Neural progenitor cell (in vitro differentiated cells): ENCODE measurements around the gene CPS1. TPM values are rescaled to one million over a fixed set of nuclear protein-coding genes. Genes with fewer than 3 reads are reported as not detected.

ENCODE experiments used
- DNase-seq: peaks from one replicate; pipeline ENCODE4 v3.0.0-alpha.2; 2016; ENCODE audit warnings: low spot score
- H2AFZ ChIP-seq: fragments of 200-600 bp; sonication (generic); replicated peaks from 2 replicates; pipeline ENCODE4 v1.6.1; 2016; ENCODE audit warnings: antibody characterized with exemption
- H3F3A ChIP-seq: fragments of 200-600 bp; sonication (generic); 2 replicates; pipeline ENCODE4 v1.6.1; 2016; ENCODE audit warnings: antibody characterized with exemption, low read depth
- H3K27ac ChIP-seq: fragments of 200-600 bp; sonication (generic); 2 replicates; pipeline ENCODE4 v1.5.1; 2016; ENCODE audit warnings: mild to moderate bottlenecking
- H3K27me3 ChIP-seq: fragments of 200-600 bp; sonication (generic); 2 replicates; pipeline ENCODE4 v1.6.1; 2016; ENCODE audit warnings: mild to moderate bottlenecking, moderate library complexity
- H3K36me3 ChIP-seq: fragments of 200-600 bp; sonication (generic); 2 replicates; pipeline ENCODE4 v1.5.1; 2016
- H3K4me1 ChIP-seq: fragments of 200-600 bp; sonication (generic); 2 replicates; pipeline ENCODE4 v1.6.1; 2016; ENCODE audit warnings: mixed run types
- H3K4me2 ChIP-seq: fragments of 200-600 bp; sonication (generic); 2 replicates; pipeline ENCODE4 v1.6.1; 2016
- H3K4me3 ChIP-seq: fragments of 200-600 bp; sonication (generic); 2 replicates; pipeline ENCODE4 v1.5.1; 2016
- H3K79me2 ChIP-seq: fragments of 200-600 bp; sonication (generic); 2 replicates; pipeline ENCODE4 v1.6.1; 2016; ENCODE audit warnings: low read depth
- H3K9ac ChIP-seq: fragments of 200-600 bp; sonication (generic); 2 replicates; pipeline ENCODE4 v1.6.1; 2016
- H3K9me3 ChIP-seq: fragments of 200-600 bp; sonication (generic); 2 replicates; pipeline ENCODE4 v1.5.1; 2016; ENCODE audit warnings: low read depth
- H4K20me1 ChIP-seq: fragments of 200-600 bp; sonication (generic); 2 replicates; pipeline ENCODE4 v1.6.1; 2016; ENCODE audit warnings: low read depth
- H3K27ac Mint-ChIP-seq: 3 replicates; pipeline ENCODE4 v1.8.0; 2021; ENCODE audit warnings: mixed read lengths
- H3K27me3 Mint-ChIP-seq: 2 replicates; pipeline ENCODE4 v1.8.0; 2022; ENCODE audit warnings: low read depth, mild to moderate bottlenecking, inconsistent platforms, moderate library complexity, mixed read lengths; ENCODE audit not compliant: insufficient read depth
- H3K36me3 Mint-ChIP-seq: 3 replicates; pipeline ENCODE4 v1.8.0; 2021; ENCODE audit warnings: mixed read lengths
- H3K4me1 Mint-ChIP-seq: 3 replicates; pipeline ENCODE4 v1.8.0; 2021; ENCODE audit warnings: mixed read lengths
- H3K4me3 Mint-ChIP-seq: 3 replicates; pipeline ENCODE4 v1.8.0; 2021; ENCODE audit warnings: mild to moderate bottlenecking, moderate library complexity, mixed read lengths
- H3K9me3 Mint-ChIP-seq: 3 replicates; pipeline ENCODE4 v1.8.0; 2020; ENCODE audit warnings: mixed read lengths
- EZH2 ChIP-seq: fragments of 200-600 bp; sonication (generic); IDR thresholded peaks from 2 replicates; pipeline ENCODE4 v1.6.1; 2017; ENCODE audit warnings: antibody characterized with exemption, mild to moderate bottlenecking, moderate library complexity
- EZH2phosphoT487 ChIP-seq: fragments of 200-600 bp; sonication (generic); IDR thresholded peaks from 2 replicates; pipeline ENCODE4 v1.6.1; 2017; ENCODE audit warnings: antibody characterized with exemption
- total RNA-seq: library from RNA; depleted of rRNA; stranded (reverse); fragments of >200 nt; gene quantifications from 2 replicates; pipeline ENCODE4 v1.2.3, GENCODE V29; 2015; ENCODE audit warnings: low replicate concordance
- TF ChIP-seq, protein P1 (sequence below): fragments of 200-600 bp; sonication (generic); IDR thresholded peaks from 2 replicates; pipeline ENCODE4 v1.5.1; 2017; ENCODE audit warnings: antibody characterized with exemption, mild to moderate bottlenecking

CPS1 gene
- total RNA-seq, 1 donor from 2014 or later: 86.8 TPM

DNA sequence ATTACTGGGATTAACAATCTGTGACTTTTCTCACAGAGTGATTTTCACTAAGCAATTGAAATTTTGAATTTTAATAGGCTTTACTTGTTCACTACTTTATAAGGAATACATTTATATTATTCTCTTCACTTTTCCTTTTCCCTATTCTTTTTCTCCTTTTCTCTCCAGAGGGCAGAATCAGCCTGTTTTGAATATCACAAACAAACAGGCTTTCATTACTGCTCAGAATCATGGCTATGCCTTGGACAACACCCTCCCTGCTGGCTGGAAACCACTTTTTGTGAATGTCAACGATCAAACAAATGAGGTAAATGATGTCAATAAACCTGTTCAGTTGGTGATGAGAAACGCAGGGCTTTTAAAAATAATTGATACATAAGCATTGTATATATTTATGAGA is 35.3 kb downstream of the CPS1 start:
- Mint-ChIP-seq H3K4me1 (peaks cover 8% of the 10 kb centered on the region), H3K27me3 (no peaks in the 10 kb centered on the region), H3K4me3 (no peak overlapping the region), H3K36me3 (no peaks in the 10 kb centered on the region), H3K27ac (no peak overlapping the region), H3K9me3 (no peaks in the 10 kb centered on the region)
- Histone ChIP-seq H3K27me3 (no peaks in the 10 kb centered on the region), H3K4me2 (no peak overlapping the region), H3K4me1 (no peaks in the 10 kb centered on the region), H3K27ac (no peak overlapping the region), H3K79me2 (no peaks in the 10 kb centered on the region), H3K36me3 (peaks cover 11% of the 10 kb centered on the region), H2AFZ (no peak overlapping the region), H3K4me3 (no peak overlapping the region), H3K9me3 (no peaks in the 10 kb centered on the region), H3K9ac (no peak overlapping the region), H4K20me1 (no peaks in the 10 kb centered on the region), H3F3A (no peaks in the 10 kb centered on the region)
- TF ChIP-seq, protein P1, sequence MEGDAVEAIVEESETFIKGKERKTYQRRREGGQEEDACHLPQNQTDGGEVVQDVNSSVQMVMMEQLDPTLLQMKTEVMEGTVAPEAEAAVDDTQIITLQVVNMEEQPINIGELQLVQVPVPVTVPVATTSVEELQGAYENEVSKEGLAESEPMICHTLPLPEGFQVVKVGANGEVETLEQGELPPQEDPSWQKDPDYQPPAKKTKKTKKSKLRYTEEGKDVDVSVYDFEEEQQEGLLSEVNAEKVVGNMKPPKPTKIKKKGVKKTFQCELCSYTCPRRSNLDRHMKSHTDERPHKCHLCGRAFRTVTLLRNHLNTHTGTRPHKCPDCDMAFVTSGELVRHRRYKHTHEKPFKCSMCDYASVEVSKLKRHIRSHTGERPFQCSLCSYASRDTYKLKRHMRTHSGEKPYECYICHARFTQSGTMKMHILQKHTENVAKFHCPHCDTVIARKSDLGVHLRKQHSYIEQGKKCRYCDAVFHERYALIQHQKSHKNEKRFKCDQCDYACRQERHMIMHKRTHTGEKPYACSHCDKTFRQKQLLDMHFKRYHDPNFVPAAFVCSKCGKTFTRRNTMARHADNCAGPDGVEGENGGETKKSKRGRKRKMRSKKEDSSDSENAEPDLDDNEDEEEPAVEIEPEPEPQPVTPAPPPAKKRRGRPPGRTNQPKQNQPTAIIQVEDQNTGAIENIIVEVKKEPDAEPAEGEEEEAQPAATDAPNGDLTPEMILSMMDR: no peak
- TF ChIP-seq EZH2phosphoT487 (no peak), EZH2 (no peak)
- no peak for DNase-seq

DNA sequence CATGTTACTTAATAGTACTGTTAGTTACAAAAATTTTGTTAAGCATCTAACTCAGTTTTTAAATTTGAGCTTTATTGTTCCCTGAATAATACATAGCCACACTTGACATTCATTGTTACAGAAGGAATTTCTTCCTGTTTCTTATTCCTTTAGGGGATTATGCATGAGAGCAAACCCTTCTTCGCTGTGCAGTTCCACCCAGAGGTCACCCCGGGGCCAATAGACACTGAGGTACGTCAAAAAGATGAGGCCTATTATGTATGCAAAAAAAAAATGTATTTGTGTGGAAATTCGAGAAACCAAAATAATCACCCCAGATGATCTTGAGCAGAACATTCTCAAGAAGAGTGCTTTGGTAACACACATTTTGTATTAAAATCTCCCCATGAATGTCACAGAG is 36.3 kb downstream of the CPS1 start:
- DNase-seq: no peak
- Mint-ChIP-seq H3K27ac (peak overlapping the region; percentile 89), H3K4me1 (peaks cover 8% of the 10 kb centered on the region), H3K9me3 (no peaks in the 10 kb centered on the region), H3K27me3 (no peaks in the 10 kb centered on the region), H3K4me3 (no peak overlapping the region), H3K36me3 (no peaks in the 10 kb centered on the region)
- Histone ChIP-seq H4K20me1 (no peaks in the 10 kb centered on the region), H3K9ac (no peak overlapping the region), H3K36me3 (peaks cover 11% of the 10 kb centered on the region), H3K4me1 (no peaks in the 10 kb centered on the region), H3K27me3 (no peaks in the 10 kb centered on the region), H3K27ac (no peak overlapping the region), H3K4me3 (no peak overlapping the region), H3F3A (no peaks in the 10 kb centered on the region), H2AFZ (no peak overlapping the region), H3K9me3 (no peaks in the 10 kb centered on the region), H3K4me2 (no peak overlapping the region), H3K79me2 (no peaks in the 10 kb centered on the region)
- TF ChIP-seq EZH2phosphoT487 (no peak), EZH2 (no peak)
- TF ChIP-seq, protein P1: no peak

DNA sequence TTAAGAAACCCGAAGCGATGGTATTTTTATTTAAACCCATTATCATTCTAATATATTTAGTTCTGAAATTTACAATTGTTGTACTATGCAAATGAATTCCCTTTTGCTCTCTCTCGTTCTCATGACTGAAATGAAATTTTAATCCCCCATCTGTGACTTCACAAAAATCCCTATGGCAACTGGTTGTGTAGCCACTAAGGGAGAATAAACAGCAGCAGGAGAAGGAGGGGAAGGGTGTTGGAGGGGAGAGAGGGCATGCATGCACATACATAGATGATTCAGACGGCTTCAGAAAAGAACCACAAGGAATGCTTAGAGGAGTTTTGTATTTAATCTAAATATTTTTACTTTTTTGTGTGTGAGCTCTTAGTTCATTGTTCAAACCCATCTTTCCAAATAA is 36.8 kb downstream of the CPS1 start:
- H3K27ac Mint-ChIP-seq: peak overlapping the region; percentile 87
- no peak overlapping the region for H3K4me2 ChIP-seq
- H4K20me1 ChIP-seq: no peaks in the 10 kb centered on the region
- H3K4me3 ChIP-seq: no peak overlapping the region
- H3K9me3 Mint-ChIP-seq: no peaks in the 10 kb centered on the region
- DNase-seq: no peak
- H3K79me2 ChIP-seq: no peaks in the 10 kb centered on the region
- H3K4me3 Mint-ChIP-seq: no peak overlapping the region
- H3K9ac ChIP-seq: no peak overlapping the region
- peaks cover 8% of the 10 kb centered on the region for H3K4me1 Mint-ChIP-seq
- peaks cover 2% of the 10 kb centered on the region for H3K36me3 Mint-ChIP-seq
- peaks cover 11% of the 10 kb centered on the region for H3K36me3 ChIP-seq
- H3K4me1 ChIP-seq: no peaks in the 10 kb centered on the region
- no peak overlapping the region for H2AFZ ChIP-seq
- TF ChIP-seq, protein P1: no peak
- TF ChIP-seq EZH2phosphoT487 (no peak), EZH2 (no peak)
- no peaks in the 10 kb centered on the region for H3F3A ChIP-seq
- no peaks in the 10 kb centered on the region for H3K9me3 ChIP-seq
- H3K27me3 ChIP-seq: no peaks in the 10 kb centered on the region
- no peak overlapping the region for H3K27ac ChIP-seq
- H3K27me3 Mint-ChIP-seq: no peaks in the 10 kb centered on the region

DNA sequence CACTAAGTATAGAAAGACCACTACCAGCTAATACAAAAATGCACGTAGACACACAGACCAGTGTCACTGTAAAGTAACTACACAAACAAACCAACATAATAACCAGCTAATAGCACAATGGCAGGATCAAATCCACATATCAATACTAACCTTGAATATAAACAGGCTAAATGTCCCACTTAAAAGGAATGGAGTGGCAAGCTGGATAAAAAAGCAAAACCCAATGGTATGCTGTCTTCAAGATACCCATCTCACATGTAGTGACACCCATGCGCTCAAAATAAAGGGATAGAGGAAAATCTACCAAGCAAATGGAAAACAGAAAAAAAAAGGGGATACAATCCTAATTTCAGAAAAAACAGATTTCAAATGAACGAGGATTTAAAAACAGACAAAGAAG is 41.8 kb downstream of the CPS1 start:
- Mint-ChIP-seq H3K27ac (no peak overlapping the region), H3K9me3 (no peaks in the 10 kb centered on the region), H3K4me1 (peaks cover 2% of the 10 kb centered on the region), H3K27me3 (no peaks in the 10 kb centered on the region), H3K36me3 (peaks cover 12% of the 10 kb centered on the region), H3K4me3 (no peak overlapping the region)
- no peak for DNase-seq
- Histone ChIP-seq H4K20me1 (no peaks in the 10 kb centered on the region), H3K27me3 (no peaks in the 10 kb centered on the region), H2AFZ (no peak overlapping the region), H3K36me3 (peaks cover 11% of the 10 kb centered on the region), H3K4me1 (no peaks in the 10 kb centered on the region), H3K79me2 (no peaks in the 10 kb centered on the region), H3F3A (no peaks in the 10 kb centered on the region), H3K9ac (no peak overlapping the region), H3K4me3 (no peak overlapping the region), H3K9me3 (no peaks in the 10 kb centered on the region), H3K4me2 (no peak overlapping the region), H3K27ac (no peak overlapping the region)
- TF ChIP-seq EZH2phosphoT487: no peak
- TF ChIP-seq, protein P1: no peak
- TF ChIP-seq EZH2: no peak
